Endothelial cell (in vitro differentiated cells): ENCODE measurements around the gene CDK18. TPM values are rescaled to one million over a fixed set of nuclear protein-coding genes. Genes with fewer than 3 reads are reported as not detected.

Experiments
- DNase-seq: peaks from one replicate; pipeline ENCODE4 v3.0.0; 2021; ENCODE audit warnings: low spot score
- H3K27ac Mint-ChIP-seq: one replicate; pipeline ENCODE4 v1.8.0; 2021; ENCODE audit warnings: mixed read lengths, inconsistent platforms; ENCODE audit not compliant: unreplicated experiment
- H3K27me3 Mint-ChIP-seq: one replicate; pipeline ENCODE4 v1.8.0; 2021; ENCODE audit warnings: mild to moderate bottlenecking, moderate library complexity, mixed read lengths, inconsistent platforms; ENCODE audit not compliant: unreplicated experiment
- H3K36me3 Mint-ChIP-seq: one replicate; pipeline ENCODE4 v1.8.0; 2021; ENCODE audit warnings: mild to moderate bottlenecking, low read depth, mixed read lengths, inconsistent platforms; ENCODE audit not compliant: unreplicated experiment
- H3K4me1 Mint-ChIP-seq: one replicate; pipeline ENCODE4 v1.8.0; 2021; ENCODE audit warnings: mild to moderate bottlenecking, mixed read lengths, inconsistent platforms; ENCODE audit not compliant: unreplicated experiment
- H3K4me3 Mint-ChIP-seq: one replicate; pipeline ENCODE4 v1.8.0; 2021; ENCODE audit warnings: mild to moderate bottlenecking, mixed read lengths, inconsistent platforms; ENCODE audit not compliant: unreplicated experiment
- H3K9me3 Mint-ChIP-seq: one replicate; pipeline ENCODE4 v1.8.0; 2021; ENCODE audit warnings: mixed read lengths, inconsistent platforms; ENCODE audit not compliant: unreplicated experiment
- CTCF ChIP-seq: fragments of 200-600 bp; sonication (generic); IDR thresholded peaks from one replicate; pipeline ENCODE4 v1.5.0; 2021; ENCODE audit warnings: antibody characterized with exemption; ENCODE audit not compliant: unreplicated experiment
- total RNA-seq: library from RNA; stranded (reverse); fragmentation: NEBNext Ultra II Directional; extraction: Animal tissue kit (Norgen Biotek cat#: 25700); gene quantifications from one replicate; pipeline ENCODE4 v1.2.1, GENCODE V29; 2021; ENCODE audit not compliant: unreplicated experiment

Gene CDK18
- total RNA-seq, 1 donor from 2014 or later, result 12.4 TPM

- no peak overlapping the region for H3K4me3 Mint-ChIP-seq
- H3K4me1 Mint-ChIP-seq, result peaks cover 38% of the 10 kb centered on the region
- no peak for DNase-seq
- no peaks in the 10 kb centered on the region for H3K9me3 Mint-ChIP-seq
- H3K27me3 Mint-ChIP-seq, result peaks cover 3% of the 10 kb centered on the region
- no peak overlapping the region for H3K27ac Mint-ChIP-seq
- TF ChIP-seq CTCF, result no peak
- H3K36me3 Mint-ChIP-seq, result no peaks in the 10 kb centered on the region
Observed at GRCh38 chr1:205580140-205580922, 75.9 kb downstream of the CDK18 start.

- Mint-ChIP-seq H3K27me3 (peaks cover 3% of the 10 kb centered on the region), H3K4me3 (no peak overlapping the region), H3K36me3 (no peaks in the 10 kb centered on the region), H3K9me3 (no peaks in the 10 kb centered on the region), H3K27ac (no peak overlapping the region), H3K4me1 (peaks cover 38% of the 10 kb centered on the region)
- TF ChIP-seq CTCF, result no peak
- DNase-seq, result no peak
Observed at GRCh38 chr1:205580923-205581180, 76.4 kb downstream of the CDK18 start.

GRCh38 chr1:205581321-205581980 lies 77.0 kb downstream of the CDK18 start:
- Mint-ChIP-seq H3K36me3 (no peaks in the 10 kb centered on the region), H3K4me1 (peaks cover 38% of the 10 kb centered on the region), H3K27me3 (peaks cover 3% of the 10 kb centered on the region), H3K4me3 (no peak overlapping the region), H3K9me3 (no peaks in the 10 kb centered on the region), H3K27ac (peak overlapping the region; percentile 28)
- no peak for TF ChIP-seq CTCF
- no peak for DNase-seq

DNA sequence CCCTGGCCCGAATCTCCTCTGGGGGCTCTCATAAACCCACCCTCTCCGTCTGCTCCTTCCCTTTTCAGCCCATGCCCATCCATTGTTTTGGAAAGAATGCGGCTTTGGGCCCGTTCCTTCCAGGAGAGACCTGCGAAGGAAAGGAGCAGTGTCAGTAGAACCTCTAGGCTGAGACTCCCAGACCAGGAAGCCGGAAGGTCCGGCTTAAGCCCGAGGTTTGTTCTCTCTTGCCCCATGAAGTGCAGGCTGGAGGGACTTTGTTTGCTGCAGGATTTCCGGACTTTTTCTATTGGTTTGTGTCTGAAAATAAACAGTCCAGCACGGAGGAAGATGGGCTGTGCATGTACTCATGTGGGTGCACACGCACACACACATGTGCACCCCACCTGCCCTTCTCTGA lies 77.6 kb downstream of the CDK18 start:
- DNase-seq, result no peak
- TF ChIP-seq CTCF, result no peak
- H3K4me3 Mint-ChIP-seq, result no peak overlapping the region
- peak overlapping the region; percentile 48 for H3K27ac Mint-ChIP-seq
- peaks cover 38% of the 10 kb centered on the region for H3K4me1 Mint-ChIP-seq
- peaks cover 3% of the 10 kb centered on the region for H3K27me3 Mint-ChIP-seq
- no peaks in the 10 kb centered on the region for H3K36me3 Mint-ChIP-seq
- no peaks in the 10 kb centered on the region for H3K9me3 Mint-ChIP-seq

Other genes starting within 250 kb of the CDK18 start
- gene NUAK2, start 182.9 kb upstream of the CDK18 start, total RNA-seq, result 3.6 TPM
- gene KLHDC8A, start 147.7 kb upstream of the CDK18 start, total RNA-seq, result 1.5 TPM
- 3.0 TPM for gene LEMD1, start 82.6 kb upstream of the CDK18 start, total RNA-seq
- 2.2 TPM for gene BLACAT1, start 48.6 kb upstream of the CDK18 start, total RNA-seq
- gene ELK4, start 127.3 kb downstream of the CDK18 start, total RNA-seq, result 57.1 TPM
- 9.2 TPM for gene SLC45A3, start 175.8 kb downstream of the CDK18 start, total RNA-seq
- gene NUCKS1, start 245.5 kb downstream of the CDK18 start, total RNA-seq, result 170 TPM